Measurements from ENCODE around the gene ATP2B2. TPM values are rescaled to one million over a fixed set of nuclear protein-coding genes. Genes with fewer than 3 reads are reported as not detected.
"Not testable (repeated sequence)": the region's sequence is repeated elsewhere in the genome, so short reads cannot be mapped to it uniquely, and the experiment has no call there.

The ATP2B2 gene
- total RNA-seq, 3 donors from 2014 or later: 0.05 TPM; not detected in 2

GRCh38 chr3:10312391-10312790 lies 193.0 kb downstream of the ATP2B2 start:
- Mint-ChIP-seq H3K36me3 (ENCODE audit: insufficient read depth) (peaks cover 45% of the 10 kb centered on the region), H3K27me3 (ENCODE audit: low read depth) (no peaks in the 10 kb centered on the region), H3K4me1 (ENCODE audit: low read depth) (peaks cover 4% of the 10 kb centered on the region), H3K9me3 (no peaks in the 10 kb centered on the region), H3K4me3 (no peak overlapping the region)
- ATAC-seq (no peak), DNase-seq (no peak)

DNA sequence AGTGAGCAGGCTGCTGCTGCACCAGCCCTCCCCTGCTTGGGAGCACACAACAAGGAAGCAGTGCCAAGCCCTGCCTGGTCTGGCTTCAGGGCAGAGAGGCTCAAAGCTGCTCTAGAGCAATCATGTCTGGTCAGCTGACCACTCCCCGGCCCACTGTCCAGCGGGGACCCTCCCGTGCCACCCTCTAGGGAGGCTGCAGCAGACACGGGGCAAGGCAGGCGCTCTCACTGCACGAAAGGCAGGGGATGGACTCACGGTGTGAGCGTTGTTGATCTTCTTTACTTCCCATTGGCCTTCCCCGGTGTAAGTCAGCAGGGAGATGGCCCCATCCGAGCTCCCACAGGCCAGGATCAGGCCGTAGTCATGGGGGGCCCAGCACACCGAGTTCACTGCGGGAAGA lies 193.7 kb downstream of the ATP2B2 start:
- Mint-ChIP-seq H3K9me3 (no peaks in the 10 kb centered on the region), H3K4me1 (ENCODE audit: low read depth) (peaks cover 2% of the 10 kb centered on the region), H3K27me3 (ENCODE audit: low read depth) (no peaks in the 10 kb centered on the region), H3K36me3 (ENCODE audit: insufficient read depth) (peaks cover 48% of the 10 kb centered on the region), H3K4me3 (no peak overlapping the region)
- no peak for DNase-seq
- no peak for ATAC-seq

- DNase-seq (no peak), ATAC-seq (peak in 1 of 2 donors; percentile 50)
- Mint-ChIP-seq H3K4me3 (no peak overlapping the region), H3K27me3 (ENCODE audit: low read depth) (no peaks in the 10 kb centered on the region), H3K36me3 (ENCODE audit: insufficient read depth) (peaks cover 51% of the 10 kb centered on the region), H3K4me1 (ENCODE audit: low read depth) (peaks cover 2% of the 10 kb centered on the region), H3K9me3 (no peaks in the 10 kb centered on the region)
Observed at GRCh38 chr3:10310578-10310977, 194.8 kb downstream of the ATP2B2 start.

- Mint-ChIP-seq H3K4me3 (no peak overlapping the region), H3K27me3 (ENCODE audit: low read depth) (no peaks in the 10 kb centered on the region), H3K4me1 (ENCODE audit: low read depth) (peaks cover 2% of the 10 kb centered on the region), H3K36me3 (ENCODE audit: insufficient read depth) (peaks cover 55% of the 10 kb centered on the region), H3K9me3 (no peaks in the 10 kb centered on the region)
- DNase-seq (no peak), ATAC-seq (no peak)
Observed at GRCh38 chr3:10309736-10310135, 195.7 kb downstream of the ATP2B2 start.

DNA sequence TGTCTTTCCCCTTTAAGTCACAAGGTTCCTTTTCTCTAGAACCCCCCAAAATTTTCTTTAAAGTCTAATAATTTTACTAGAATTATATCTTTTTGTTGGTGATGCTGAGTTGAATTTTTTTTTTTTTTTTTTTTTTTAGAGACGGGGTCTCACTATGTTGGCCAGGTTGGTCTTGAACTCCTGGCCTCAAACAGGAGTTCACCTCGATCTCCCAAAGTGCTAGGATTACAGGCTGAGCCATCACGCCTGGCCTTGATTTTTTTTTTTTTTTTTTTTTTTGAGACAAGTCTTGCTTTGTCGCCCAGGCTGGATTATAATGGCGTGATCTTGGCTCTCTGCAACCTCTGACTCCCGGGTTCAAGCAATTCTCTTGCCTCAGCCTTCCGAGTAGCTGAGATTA lies 196.7 kb downstream of the ATP2B2 start:
- Mint-ChIP-seq H3K4me1 (ENCODE audit: low read depth) (no peaks in the 10 kb centered on the region), H3K36me3 (ENCODE audit: insufficient read depth) (peaks cover 51% of the 10 kb centered on the region), H3K27me3 (ENCODE audit: low read depth) (no peaks in the 10 kb centered on the region), H3K9me3 (no peaks in the 10 kb centered on the region), H3K4me3 (no peak overlapping the region)
- DNase-seq: no peak
- no peak for ATAC-seq

- no peaks in the 10 kb centered on the region for H3K27me3 Mint-ChIP-seq (ENCODE audit: low read depth)
- peaks cover 49% of the 10 kb centered on the region for H3K36me3 Mint-ChIP-seq (ENCODE audit: insufficient read depth)
- ATAC-seq (no peak), DNase-seq (no peak)
- H3K4me3 Mint-ChIP-seq: no peak overlapping the region
- no peaks in the 10 kb centered on the region for H3K4me1 Mint-ChIP-seq (ENCODE audit: low read depth)
- no peaks in the 10 kb centered on the region for H3K9me3 Mint-ChIP-seq
Observed at GRCh38 chr3:10306156-10306555, 199.2 kb downstream of the ATP2B2 start.

DNA sequence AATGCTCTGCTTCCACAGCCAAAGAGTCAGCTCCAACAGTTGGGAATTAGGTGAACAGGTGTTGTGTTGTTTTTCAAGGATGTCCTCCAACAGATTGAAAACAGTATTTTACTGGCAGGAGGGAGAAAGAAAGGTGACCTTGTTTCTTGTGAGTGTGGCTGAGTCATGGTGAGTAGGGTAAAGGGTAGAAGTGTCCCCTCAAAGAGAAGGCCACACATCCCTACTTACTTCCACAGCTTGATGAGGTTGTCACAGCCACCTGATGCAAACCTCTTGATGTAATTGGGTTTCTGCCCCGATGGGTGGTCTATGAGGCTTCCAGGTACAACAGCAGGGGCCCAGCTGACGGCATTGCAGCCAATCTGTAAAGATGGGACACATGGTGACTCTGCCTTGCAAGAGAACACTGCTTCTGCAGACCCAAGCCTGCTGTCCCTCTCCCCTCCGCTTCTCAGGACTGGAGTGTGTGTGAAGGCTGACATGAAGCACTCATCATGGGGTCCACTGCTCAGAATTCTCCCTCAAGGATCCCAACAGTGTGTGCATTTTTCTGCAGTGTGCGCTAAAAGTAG lies 200.0 kb downstream of the ATP2B2 start:
- Mint-ChIP-seq H3K36me3 (ENCODE audit: insufficient read depth) (peaks cover 49% of the 10 kb centered on the region), H3K9me3 (no peaks in the 10 kb centered on the region), H3K4me3 (no peak overlapping the region), H3K27me3 (ENCODE audit: low read depth) (no peaks in the 10 kb centered on the region), H3K4me1 (ENCODE audit: low read depth) (no peaks in the 10 kb centered on the region)
- DNase-seq (no peak), ATAC-seq (no peak)

DNA sequence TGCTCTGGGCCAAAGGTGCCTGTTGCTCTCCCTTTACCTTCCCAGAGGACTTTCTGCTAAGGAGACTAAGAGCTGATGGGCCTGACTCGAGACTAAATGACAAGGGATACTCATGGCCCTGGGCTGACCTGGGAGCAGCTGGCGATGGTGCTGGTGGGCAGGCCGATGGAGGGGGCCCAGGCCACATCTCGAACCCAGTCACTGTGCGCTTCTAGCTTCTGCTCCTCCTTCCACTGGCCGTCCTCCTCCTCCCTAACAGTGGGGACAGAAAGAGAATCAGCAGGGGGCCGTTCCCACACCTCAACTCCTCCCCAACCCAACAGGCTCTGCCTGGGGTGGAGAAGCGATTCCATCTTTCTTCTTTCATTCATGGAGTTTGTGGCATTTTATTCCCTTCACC lies 200.5 kb downstream of the ATP2B2 start:
- Mint-ChIP-seq H3K4me3 (no peak overlapping the region), H3K36me3 (ENCODE audit: insufficient read depth) (peaks cover 47% of the 10 kb centered on the region), H3K9me3 (no peaks in the 10 kb centered on the region), H3K4me1 (ENCODE audit: low read depth) (peaks cover under 1% of the 10 kb centered on the region), H3K27me3 (ENCODE audit: low read depth) (no peaks in the 10 kb centered on the region)
- DNase-seq: no peak
- ATAC-seq: no peak

DNA sequence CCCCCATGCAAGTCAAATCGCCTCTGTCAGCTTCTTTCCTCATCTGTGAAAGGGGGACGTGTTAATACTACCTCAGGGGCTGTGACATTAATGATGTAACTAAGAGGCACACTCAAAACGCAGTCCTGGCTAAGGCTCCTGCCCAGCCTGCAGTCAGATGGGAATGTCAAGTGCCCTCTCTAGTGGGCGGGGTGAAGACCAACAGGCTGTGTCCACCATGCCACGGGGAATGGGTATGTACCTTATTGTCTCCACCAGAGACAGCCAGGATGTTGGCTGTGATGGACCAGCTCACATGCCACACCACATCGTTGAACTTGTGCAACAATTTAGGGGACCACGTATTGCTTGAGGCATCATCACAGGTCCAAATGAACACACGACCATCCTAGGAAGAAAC lies 201.6 kb downstream of the ATP2B2 start:
- Mint-ChIP-seq H3K36me3 (ENCODE audit: insufficient read depth) (peaks cover 48% of the 10 kb centered on the region), H3K27me3 (ENCODE audit: low read depth) (no peaks in the 10 kb centered on the region), H3K4me1 (ENCODE audit: low read depth) (peaks cover 11% of the 10 kb centered on the region), H3K4me3 (no peak overlapping the region), H3K9me3 (no peaks in the 10 kb centered on the region)
- ATAC-seq: no peak
- DNase-seq: no peak

- no peak for ATAC-seq
- no peak for DNase-seq
- Mint-ChIP-seq H3K4me3 (no peak overlapping the region), H3K27me3 (ENCODE audit: low read depth) (no peaks in the 10 kb centered on the region), H3K9me3 (no peaks in the 10 kb centered on the region), H3K4me1 (ENCODE audit: low read depth) (peaks cover 11% of the 10 kb centered on the region), H3K36me3 (ENCODE audit: insufficient read depth) (peaks cover 45% of the 10 kb centered on the region)
Observed at GRCh38 chr3:10303105-10303504, 202.3 kb downstream of the ATP2B2 start.

DNA sequence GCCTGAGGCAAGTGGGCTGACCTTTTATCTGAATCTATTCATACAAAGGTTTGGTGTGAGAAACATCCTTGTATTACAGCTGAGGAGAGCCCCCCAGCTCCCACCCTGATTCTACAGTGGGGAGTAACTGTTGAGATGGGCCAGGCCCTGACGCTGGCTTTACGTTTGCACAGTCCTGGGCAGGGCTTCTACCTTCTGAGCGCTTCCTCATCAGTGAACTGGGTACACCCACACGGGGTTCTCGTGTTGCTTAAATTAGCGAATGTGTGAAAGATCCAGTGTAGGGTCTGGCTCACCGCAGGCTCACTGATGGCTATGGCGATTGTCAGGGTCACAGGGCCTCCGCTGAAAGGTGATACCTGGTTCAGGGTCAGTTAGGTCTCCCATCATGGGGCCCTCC lies 205.3 kb downstream of the ATP2B2 start:
- no peak for ATAC-seq
- Mint-ChIP-seq H3K36me3 (ENCODE audit: insufficient read depth) (peaks cover 34% of the 10 kb centered on the region), H3K9me3 (no peaks in the 10 kb centered on the region), H3K27me3 (ENCODE audit: low read depth) (no peaks in the 10 kb centered on the region), H3K4me1 (ENCODE audit: low read depth) (peaks cover 11% of the 10 kb centered on the region), H3K4me3 (no peak overlapping the region)
- no peak for DNase-seq

DNA sequence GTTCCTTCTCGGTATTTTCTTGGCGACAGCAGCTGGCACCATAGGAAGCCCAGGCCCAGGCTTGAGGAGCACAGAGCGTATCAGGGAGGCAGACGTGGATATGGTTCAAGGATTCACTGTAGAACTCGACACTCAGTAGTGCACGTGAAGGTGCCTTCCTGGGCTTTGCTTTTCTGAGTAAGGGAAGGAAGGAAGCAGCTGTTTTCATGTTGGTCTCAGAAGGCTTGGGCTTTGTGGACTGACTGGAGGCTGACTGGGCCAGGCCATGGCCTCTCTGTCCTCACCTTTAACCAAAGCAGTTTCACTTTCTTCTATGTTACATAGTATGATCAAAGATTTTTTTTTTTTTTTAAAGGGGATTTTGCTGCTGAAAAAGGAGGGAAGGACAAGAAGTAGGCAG lies 205.7 kb downstream of the ATP2B2 start:
- Mint-ChIP-seq H3K4me1 (ENCODE audit: low read depth) (peaks cover 13% of the 10 kb centered on the region), H3K27me3 (ENCODE audit: low read depth) (no peaks in the 10 kb centered on the region), H3K36me3 (ENCODE audit: insufficient read depth) (peaks cover 34% of the 10 kb centered on the region), H3K9me3 (no peaks in the 10 kb centered on the region), H3K4me3 (no peak overlapping the region)
- ATAC-seq (peak in 1 of 2 donors; percentile 28), DNase-seq (no peak)

DNA sequence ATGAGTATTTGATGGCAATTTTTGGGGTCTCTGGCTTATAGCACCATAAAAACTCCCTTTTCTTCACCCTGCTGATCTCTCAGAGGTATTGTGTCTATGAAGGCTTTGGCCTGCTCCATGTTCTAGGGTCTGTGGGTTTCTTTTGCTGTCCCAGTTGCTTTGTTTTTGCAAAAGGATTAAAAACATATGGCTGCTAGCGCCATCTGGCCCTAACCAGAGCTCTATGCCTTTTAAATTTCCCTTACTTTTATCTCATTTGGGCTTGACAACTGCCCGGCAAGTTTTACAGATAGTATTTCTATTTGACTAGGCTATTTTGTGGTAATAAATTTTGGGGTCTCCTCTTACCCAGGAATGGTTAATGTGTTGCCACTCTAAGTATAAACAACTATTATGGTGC lies 206.2 kb downstream of the ATP2B2 start:
- no peaks in the 10 kb centered on the region for H3K27me3 Mint-ChIP-seq (ENCODE audit: low read depth)
- no peak for DNase-seq
- peaks cover 35% of the 10 kb centered on the region for H3K36me3 Mint-ChIP-seq (ENCODE audit: insufficient read depth)

GRCh38 chr3:10298064-10298463 lies 207.3 kb downstream of the ATP2B2 start:
- not testable (repeated sequence) for DNase-seq; H3K9me3 Mint-ChIP-seq; ATAC-seq; H3K4me3 Mint-ChIP-seq; H3K27me3 Mint-ChIP-seq (ENCODE audit: low read depth)
- H3K4me1 Mint-ChIP-seq (ENCODE audit: low read depth): peaks cover 13% of the 10 kb centered on the region
- H3K36me3 Mint-ChIP-seq (ENCODE audit: insufficient read depth): peaks cover 35% of the 10 kb centered on the region

More for the DNA sequence above, 206.2 kb downstream of the ATP2B2 start:
- no peak for ATAC-seq
- Mint-ChIP-seq H3K9me3 (no peaks in the 10 kb centered on the region), H3K4me1 (ENCODE audit: low read depth) (peaks cover 13% of the 10 kb centered on the region), H3K4me3 (no peak overlapping the region)

- Mint-ChIP-seq H3K36me3 (ENCODE audit: insufficient read depth) (peaks cover 30% of the 10 kb centered on the region), H3K4me3 (no peak overlapping the region)
Observed at GRCh38 chr3:10294030-10294586, 211.3 kb downstream of the ATP2B2 start.

More at GRCh38 chr3:10294030-10294586, 211.3 kb downstream of the ATP2B2 start:
- Mint-ChIP-seq H3K9me3 (no peaks in the 10 kb centered on the region), H3K27me3 (ENCODE audit: low read depth) (no peaks in the 10 kb centered on the region), H3K4me1 (ENCODE audit: low read depth) (peaks cover 12% of the 10 kb centered on the region)
- DNase-seq: no peak
- ATAC-seq: no peak

All from activated T-cell treated with anti-CD3 and anti-CD28 coated beads, Interleukin-2, amount 50 U/mL, for 4 hours (primary cell).